Kidney epithelial cell (primary cell): ENCODE data around the gene ABCC1. TPM values are rescaled to one million over a fixed set of nuclear protein-coding genes. Genes with fewer than 3 reads are reported as not detected.

Source experiments
- DNase-seq: peaks from one replicate; pipeline ENCODE4 v3.0.0-alpha.2; 2010; ENCODE audit warnings: low read depth
- H3K27me3 ChIP-seq: 2 replicates; pipeline ENCODE4 v1.6.0; 2011; ENCODE audit warnings: low read length; ENCODE audit not compliant: control insufficient read depth, insufficient read depth
- H3K36me3 ChIP-seq: 2 replicates; pipeline ENCODE4 v1.5.1; 2011; ENCODE audit warnings: low read length; ENCODE audit not compliant: control insufficient read depth, insufficient read depth
- H3K4me3 ChIP-seq: 2 replicates; pipeline ENCODE4 v1.5.1; 2011; ENCODE audit warnings: low read depth, mild to moderate bottlenecking, control low read depth, low read length
- CTCF ChIP-seq: IDR thresholded peaks from 2 replicates; pipeline ENCODE4 v1.5.1; 2011; ENCODE audit warnings: mild to moderate bottlenecking, moderate library complexity, low read length, control low read depth, inconsistent platforms; ENCODE audit not compliant: insufficient read depth, poor library complexity, severe bottlenecking
- total RNA-seq: library from RNA; depleted of rRNA; stranded (reverse); fragments of >200 nt; gene quantifications from 2 replicates; pipeline ENCODE4 v1.2.3, GENCODE V29; 2015

The ABCC1 gene
- total RNA-seq, 1 donor from 2014 or later: 24.9 TPM

GRCh38 chr16:16021646-16021987 is 72.2 kb downstream of the ABCC1 start:
- Histone ChIP-seq H3K36me3 (no peaks in the 10 kb centered on the region), H3K4me3 (no peak overlapping the region), H3K27me3 (no peaks in the 10 kb centered on the region)
- no peak for TF ChIP-seq CTCF
- no peak for DNase-seq

GRCh38 chr16:16021988-16022682 is 72.7 kb downstream of the ABCC1 start:
- no peak overlapping the region for H3K4me3 ChIP-seq

GRCh38 chr16:16022683-16023064 is 73.3 kb downstream of the ABCC1 start:
- Histone ChIP-seq H3K36me3 (no peaks in the 10 kb centered on the region), H3K27me3 (no peaks in the 10 kb centered on the region), H3K4me3 (no peak overlapping the region)
- no peak for DNase-seq
- TF ChIP-seq CTCF: no peak

More at GRCh38 chr16:16021988-16022682, 72.7 kb downstream of the ABCC1 start:
- Histone ChIP-seq H3K27me3 (no peaks in the 10 kb centered on the region), H3K36me3 (no peaks in the 10 kb centered on the region)
- peak; percentile 83 for DNase-seq
- no peak for TF ChIP-seq CTCF

- H3K36me3 ChIP-seq: no peaks in the 10 kb centered on the region
- no peak overlapping the region for H3K4me3 ChIP-seq
- no peak for TF ChIP-seq CTCF
- no peak for DNase-seq
- H3K27me3 ChIP-seq: no peaks in the 10 kb centered on the region
These were observed 76.0 kb downstream of the ABCC1 start for GRCh38 chr16:16025214-16025968.

- TF ChIP-seq CTCF: no peak
- no peaks in the 10 kb centered on the region for H3K36me3 ChIP-seq
- H3K4me3 ChIP-seq: no peak overlapping the region
- no peaks in the 10 kb centered on the region for H3K27me3 ChIP-seq
- DNase-seq: no peak
These were observed 78.4 kb downstream of the ABCC1 start for GRCh38 chr16:16027728-16028310.
